ENCODE data around the gene KCNS1.
"Not testable (repeated sequence)": the region's sequence is repeated elsewhere in the genome, so short reads cannot be mapped to it uniquely, and the experiment has no call there.

Gene KCNS1, protein sequence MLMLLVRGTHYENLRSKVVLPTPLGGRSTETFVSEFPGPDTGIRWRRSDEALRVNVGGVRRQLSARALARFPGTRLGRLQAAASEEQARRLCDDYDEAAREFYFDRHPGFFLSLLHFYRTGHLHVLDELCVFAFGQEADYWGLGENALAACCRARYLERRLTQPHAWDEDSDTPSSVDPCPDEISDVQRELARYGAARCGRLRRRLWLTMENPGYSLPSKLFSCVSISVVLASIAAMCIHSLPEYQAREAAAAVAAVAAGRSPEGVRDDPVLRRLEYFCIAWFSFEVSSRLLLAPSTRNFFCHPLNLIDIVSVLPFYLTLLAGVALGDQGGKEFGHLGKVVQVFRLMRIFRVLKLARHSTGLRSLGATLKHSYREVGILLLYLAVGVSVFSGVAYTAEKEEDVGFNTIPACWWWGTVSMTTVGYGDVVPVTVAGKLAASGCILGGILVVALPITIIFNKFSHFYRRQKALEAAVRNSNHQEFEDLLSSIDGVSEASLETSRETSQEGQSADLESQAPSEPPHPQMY

GRCh38 chr20:45100563-45101245 is at the start of gene KCNS1:
Gene KCNS1, minus strand, starts transcription at chr20:45101127. Its CDS starts 1,891 bp downstream, at chr20:45099236.
- FAIRE-seq: no peak

GRCh38 chr20:45149062-45149461 is 48.1 kb upstream of the KCNS1 start:
- no peak for FAIRE-seq

DNA sequence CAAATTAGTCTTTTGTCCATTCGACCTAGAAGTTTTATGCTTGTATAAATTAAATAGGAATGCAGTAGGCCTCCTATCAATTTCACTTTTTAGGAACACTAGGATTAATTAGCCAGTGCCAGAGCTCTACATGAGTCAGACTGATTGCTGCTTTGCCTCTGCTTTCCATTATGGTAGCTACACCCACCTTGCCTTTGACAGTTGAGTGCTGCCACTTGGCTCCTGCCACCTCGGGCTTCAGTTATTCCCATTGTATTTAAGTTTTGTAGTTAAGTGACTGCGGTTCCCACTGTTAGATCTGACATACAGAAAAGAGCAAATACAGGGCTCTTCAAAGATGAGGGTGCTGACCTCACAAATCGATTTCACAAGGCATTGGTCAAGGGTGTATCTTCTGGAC is 39.9 kb upstream of the KCNS1 start:
- FAIRE-seq: no peak

- not testable (repeated sequence) for FAIRE-seq
Observed at GRCh38 chr20:45139733-45140375, 38.9 kb upstream of the KCNS1 start.

DNA sequence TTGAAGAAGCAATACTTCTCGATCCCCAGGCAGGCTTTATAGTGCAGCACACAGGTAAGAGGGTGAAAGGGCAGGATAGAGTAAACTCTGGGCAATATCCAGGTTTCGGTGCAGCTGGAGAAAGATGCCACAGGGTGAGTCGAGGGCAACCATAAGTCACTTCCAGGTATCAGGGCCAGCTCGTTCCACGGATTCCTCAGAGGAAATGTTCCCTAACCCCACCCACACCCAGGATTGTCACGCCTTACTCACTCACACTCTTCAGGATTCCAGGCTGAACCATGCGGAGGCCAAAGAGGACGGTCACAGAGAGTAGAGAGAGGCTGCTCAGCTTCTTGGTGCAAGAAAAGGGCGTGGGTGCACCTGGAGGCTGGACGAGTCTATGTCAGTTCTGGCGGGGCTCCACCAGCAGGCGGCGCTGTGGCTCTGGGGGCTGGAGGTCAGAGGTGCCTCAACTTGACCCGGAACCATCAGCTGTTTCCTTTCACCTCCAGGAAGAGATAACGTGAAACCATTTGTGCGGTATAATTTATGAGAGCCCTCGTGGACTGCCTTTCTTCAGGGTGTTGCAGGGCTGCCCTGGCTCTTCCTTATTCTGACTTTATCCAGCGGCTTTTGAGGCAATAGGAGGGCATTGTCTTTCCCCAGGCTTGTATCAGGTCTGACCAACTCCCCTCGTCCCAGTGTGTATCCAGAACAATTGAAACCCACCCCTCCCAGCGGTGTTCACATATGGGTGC is 37.8 kb upstream of the KCNS1 start:
- no peak for FAIRE-seq

DNA sequence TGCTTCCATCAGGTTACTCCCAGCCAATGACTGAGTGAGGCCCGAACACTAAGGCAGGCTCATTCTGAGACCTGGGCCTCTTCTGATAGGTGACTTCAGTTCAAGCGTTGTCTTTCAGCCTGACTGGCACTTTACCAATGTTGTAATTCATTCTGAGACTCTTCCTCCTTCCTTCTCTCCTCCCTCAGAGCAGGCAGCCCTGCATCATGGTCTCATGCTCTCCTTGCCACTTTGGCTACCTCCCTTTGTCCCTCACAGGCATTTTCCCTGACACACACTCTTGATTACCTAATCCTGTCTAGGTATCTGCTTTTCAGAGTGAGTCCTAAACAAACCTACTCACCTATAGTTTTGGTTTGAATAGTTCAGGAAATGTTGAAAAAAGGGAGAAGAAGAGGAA is 36.0 kb upstream of the KCNS1 start:
- FAIRE-seq: no peak

- FAIRE-seq: no peak
Observed at GRCh38 chr20:45128099-45128498, 27.2 kb upstream of the KCNS1 start.

DNA sequence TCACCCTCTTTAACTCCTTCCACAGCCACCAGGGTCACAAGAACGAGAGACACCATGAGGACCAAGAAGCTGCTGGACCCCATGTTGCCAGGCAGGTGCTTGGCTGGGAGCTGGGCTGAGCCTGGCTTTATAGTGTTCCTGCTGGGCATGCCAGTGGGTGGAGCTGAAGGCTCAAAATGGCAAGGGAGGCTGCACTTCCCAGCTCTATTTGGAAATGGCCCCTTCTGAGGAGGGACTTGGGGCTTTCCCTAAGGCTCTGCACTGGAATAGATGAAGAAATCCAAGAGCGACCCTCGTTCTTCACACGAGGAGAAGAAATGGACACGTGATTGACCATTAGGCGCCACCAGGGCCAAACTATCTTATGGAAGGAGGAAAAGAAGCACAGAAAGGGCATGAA is 23.4 kb upstream of the KCNS1 start, which contains the start of gene WFDC12:
Gene WFDC12, minus strand, starts transcription at position 101 of the 400 bp plus-strand sequence. Its CDS starts 18 bp downstream, at position 83.
- no peak for FAIRE-seq

GRCh38 chr20:45121388-45121787 is 20.5 kb upstream of the KCNS1 start:
- FAIRE-seq: no peak

GRCh38 chr20:45119556-45120266 is 18.8 kb upstream of the KCNS1 start:
- no peak for FAIRE-seq

GRCh38 chr20:45118028-45118427 is 17.1 kb upstream of the KCNS1 start:
- no peak for FAIRE-seq

DNA sequence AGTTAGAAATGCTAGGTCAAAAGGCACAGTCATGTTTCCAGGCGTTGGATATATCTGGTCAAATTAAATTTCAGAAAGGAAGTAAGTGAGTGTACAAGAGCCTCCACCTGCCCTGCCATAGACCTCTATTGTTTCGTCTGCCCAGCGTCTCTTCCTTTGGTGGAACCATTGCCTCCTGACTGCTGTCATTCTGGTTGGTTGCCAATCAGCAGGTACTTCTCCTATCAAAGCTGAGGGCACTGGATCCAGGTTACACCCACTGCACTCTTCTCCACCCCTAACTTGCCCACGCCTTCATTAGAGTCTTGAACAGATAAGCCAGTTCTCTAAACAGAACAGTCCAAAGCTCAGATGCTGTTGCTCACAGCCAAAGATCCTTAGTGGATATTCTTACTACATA is 16.7 kb upstream of the KCNS1 start:
- FAIRE-seq: no peak

- FAIRE-seq: no peak
Observed at GRCh38 chr20:45115829-45116228, 14.9 kb upstream of the KCNS1 start.

GRCh38 chr20:45115386-45115774 is 14.5 kb upstream of the KCNS1 start:
- no peak for FAIRE-seq

DNA sequence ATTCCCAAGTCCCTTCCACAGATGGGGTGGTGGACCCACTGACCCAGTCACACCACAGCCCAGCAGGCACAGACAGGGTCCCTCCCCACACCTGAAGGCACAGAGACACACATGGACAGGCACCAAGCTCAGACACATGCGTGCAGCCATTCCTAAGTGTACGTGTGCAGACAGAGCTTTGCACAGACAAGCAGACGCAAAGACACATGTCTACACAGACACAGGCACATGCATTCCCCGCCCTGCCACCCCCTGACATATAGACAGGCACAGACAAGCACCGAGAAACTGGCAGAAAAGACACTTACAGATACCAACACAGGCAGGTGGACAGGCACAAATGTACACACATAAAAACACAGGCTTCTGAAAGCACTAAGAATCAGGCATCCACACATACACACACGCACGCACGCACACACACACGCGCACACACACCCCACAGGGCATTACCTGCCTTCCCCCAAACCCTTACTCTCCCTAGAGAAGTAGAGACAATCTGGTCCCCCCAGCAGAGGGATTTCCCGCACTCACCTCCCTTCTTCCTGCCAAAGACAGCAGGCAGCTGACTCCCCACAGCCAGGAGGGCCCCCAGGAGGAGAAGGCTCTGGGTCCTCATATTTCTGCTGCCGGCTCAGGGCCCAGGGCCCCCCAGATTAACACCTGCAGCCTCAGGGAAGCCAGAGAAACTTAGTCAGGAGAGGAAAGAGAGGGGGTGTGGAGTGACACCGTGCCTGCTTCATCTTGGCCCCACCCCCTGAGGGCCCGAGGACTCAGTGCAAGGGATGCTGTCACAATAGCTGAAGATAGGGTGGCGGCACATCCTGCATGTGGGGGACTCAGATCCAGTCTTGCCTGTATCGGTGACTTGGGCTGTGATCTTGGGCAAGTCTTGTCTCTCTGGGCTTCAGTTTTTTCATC is 13.8 kb upstream of the KCNS1 start, which contains the start of gene WFDC5:
Gene WFDC5, minus strand, starts transcription at position 710 of the 921 bp plus-strand sequence. Its CDS starts 91 bp downstream, at position 619.
- no peak for FAIRE-seq

GRCh38 chr20:45113865-45114264 is 12.9 kb upstream of the KCNS1 start:
- no peak for FAIRE-seq

DNA sequence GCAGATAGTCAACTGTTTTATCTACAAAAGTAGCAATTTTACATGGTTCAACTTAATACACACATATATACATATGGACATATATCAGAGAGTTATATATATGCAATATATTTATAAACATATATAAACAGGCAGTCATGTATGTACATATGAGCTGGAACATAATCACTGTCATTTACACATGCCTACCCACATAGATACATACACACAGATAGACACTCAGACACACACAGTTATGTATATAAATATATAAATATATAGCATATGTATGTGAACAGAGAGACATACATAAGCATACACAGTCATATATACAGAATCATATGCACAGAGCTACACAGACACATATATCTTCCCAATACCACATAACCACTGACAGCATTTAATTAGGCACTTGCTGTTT is 11.8 kb upstream of the KCNS1 start:
- no peak for FAIRE-seq

DNA sequence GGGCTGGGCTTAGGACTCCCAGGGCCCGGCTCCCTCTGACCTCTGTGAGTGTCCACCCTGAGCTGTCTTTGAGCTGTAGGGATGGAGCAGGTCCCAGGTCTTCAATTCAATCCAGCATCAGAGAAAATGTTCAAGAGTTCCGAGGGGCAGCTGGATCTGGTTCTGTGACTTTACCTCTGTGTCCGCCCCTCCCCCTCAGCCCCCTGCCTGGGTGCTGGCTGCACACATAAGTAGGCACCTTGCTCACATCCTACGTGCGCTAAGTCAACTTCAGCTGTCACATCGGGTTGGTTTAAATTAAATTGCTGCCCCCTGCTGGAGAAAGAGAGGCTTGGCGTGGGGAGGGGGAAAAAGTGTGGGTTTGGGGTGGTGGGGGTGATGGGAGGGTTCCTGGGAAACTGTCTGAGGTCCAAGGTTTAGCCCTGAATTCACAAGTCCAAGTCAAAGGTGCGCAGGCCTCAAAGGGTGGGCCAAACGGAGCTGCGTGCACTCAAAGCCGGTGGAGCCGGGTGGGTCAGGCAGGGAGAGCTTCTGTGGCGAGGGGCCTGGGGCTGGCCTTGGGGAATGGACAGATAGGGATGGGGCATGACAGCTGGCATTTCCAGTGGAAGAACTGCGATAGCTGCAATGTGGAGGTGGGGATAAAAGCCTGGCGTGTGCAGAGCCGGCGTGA is 11.0 kb upstream of the KCNS1 start:
- no peak for FAIRE-seq

GRCh38 chr20:45111285-45111684 is 10.4 kb upstream of the KCNS1 start:
- FAIRE-seq: no peak

DNA sequence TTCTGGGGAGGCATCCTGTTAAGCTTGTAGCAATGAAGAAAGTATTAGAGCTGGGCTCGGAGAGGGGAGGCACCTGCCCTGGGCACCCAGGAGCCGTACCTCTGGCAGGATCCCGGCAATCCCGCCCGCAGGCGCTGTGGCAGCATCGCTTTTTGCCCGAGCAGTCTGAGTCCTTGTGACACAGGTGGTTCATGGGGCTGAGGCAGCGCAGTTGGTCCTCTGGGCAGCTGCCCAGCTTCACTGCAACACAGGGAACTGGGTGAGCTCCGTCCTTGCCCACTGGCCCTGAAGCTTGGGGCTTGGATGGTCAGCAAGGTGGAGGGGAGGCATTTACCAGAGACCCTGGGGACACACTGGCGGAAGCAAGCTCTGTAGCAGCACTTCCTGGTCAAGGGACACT is 9.4 kb upstream of the KCNS1 start:
- FAIRE-seq: no peak

Data from colon (tissue), 2 donors.